Measurements from ENCODE around the gene MFAP2.
"Not testable (repeated sequence)": the region's sequence is repeated elsewhere in the genome, so short reads cannot be mapped to it uniquely, and the experiment has no call there.

GRCh38 chr1:16939386-16940180 lies 40.8 kb downstream of the MFAP2 start:
- not testable (repeated sequence) for TF ChIP-seq CTCF, EP300, POLR2A, POLR2AphosphoS5 (IDR thresholded peaks at IDR 0.05)
